ENCODE data around the gene NSD2. TPM values are rescaled to one million over a fixed set of nuclear protein-coding genes. Genes with fewer than 3 reads are reported as not detected.

Gene NSD2
- total RNA-seq (ENCODE audit: low replicate concordance): 165 and 176 TPM in 2 replicates

DNA sequence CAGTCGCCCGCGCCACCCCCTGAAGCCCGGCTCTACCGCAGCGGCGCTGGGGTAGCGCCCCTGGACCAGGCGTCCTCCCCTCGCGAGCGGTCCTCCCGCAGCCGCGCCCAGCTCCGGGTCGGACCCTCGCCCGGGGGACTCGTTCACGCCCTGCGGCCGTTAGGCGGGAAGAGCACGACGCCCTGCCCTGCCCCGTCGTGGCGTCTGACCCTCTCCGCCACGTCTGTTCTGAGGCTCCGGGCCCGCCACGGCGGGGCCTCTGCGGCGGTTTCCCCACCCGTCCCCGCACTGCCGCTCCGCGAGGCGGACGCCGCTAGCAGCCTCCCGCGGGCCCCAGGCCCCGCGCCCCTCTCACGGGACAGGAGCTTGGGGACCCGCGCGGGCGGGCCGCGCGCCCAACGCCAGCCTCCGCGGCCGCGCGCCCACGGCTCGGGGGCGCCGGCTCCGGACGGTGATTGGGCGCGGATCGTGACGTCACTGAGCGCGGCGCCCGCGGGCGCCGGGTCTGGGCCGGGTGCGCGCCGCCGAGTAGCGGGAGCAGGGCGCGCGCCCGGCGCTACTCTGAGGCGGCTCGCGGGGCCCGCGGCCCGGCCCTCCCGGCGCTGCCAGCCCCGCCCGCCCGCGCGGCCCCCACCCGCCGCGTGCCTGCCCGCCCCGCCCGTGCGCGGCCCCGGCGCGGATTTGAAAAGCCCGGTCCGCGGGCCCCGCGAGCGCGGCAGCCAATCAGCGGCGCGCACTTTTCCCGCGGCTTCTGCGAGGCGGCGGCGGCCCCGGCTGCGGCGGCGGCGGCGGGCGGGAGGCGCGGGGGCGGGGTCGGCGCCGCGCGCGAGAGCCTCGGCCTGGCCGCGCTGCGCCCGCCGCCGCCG is at the start of gene NSD2:
Gene NSD2 (plus strand): TSS at position 816 of the 866 bp plus-strand sequence. CDS start 29,262 bp downstream, outside the sequence.
- Histone ChIP-seq H4K20me1 (ENCODE audit: low read depth) (peaks cover 40% of the 10 kb centered on the region), H3K4me3 (peak within 1 kb of the TSS; percentile 91), H3K9me3 (ENCODE audit: low read depth) (no peaks in the 10 kb centered on the region), H3K4me2 (peak within 1 kb of the TSS; percentile 94), H3K27ac (peak within 1 kb of the TSS; percentile 98), H3K4me1 (peaks cover 36% of the 10 kb centered on the region), H3K27me3 (peaks cover 39% of the 10 kb centered on the region), H3F3A (ENCODE audit: low read depth) (peaks cover 38% of the 10 kb centered on the region), H3K79me2 (ENCODE audit: low read depth) (peaks cover 40% of the 10 kb centered on the region), H3K36me3 (no peaks in the 10 kb centered on the region), H2AFZ (replicated peaks) (peak within 1 kb of the TSS; percentile 90), H3K9ac (peak within 1 kb of the TSS; percentile 90)
- H3K27me3 Mint-ChIP-seq (ENCODE audit: insufficient read depth, low read depth): peaks cover 10% of the 10 kb centered on the region
- no peaks in the 10 kb centered on the region for H3K9me3 Mint-ChIP-seq
- DNase-seq (ENCODE audit: low spot score): peak; percentile 98
- peaks cover 54% of the 10 kb centered on the region for H3K4me1 Mint-ChIP-seq
- H3K27ac Mint-ChIP-seq: peak within 1 kb of the TSS; percentile 79
- H3K4me3 Mint-ChIP-seq: peak within 1 kb of the TSS; percentile 96
- peak; percentile 6 for TF ChIP-seq EZH2 (IDR thresholded peaks at IDR 0.05)
- TF ChIP-seq, protein P1, sequence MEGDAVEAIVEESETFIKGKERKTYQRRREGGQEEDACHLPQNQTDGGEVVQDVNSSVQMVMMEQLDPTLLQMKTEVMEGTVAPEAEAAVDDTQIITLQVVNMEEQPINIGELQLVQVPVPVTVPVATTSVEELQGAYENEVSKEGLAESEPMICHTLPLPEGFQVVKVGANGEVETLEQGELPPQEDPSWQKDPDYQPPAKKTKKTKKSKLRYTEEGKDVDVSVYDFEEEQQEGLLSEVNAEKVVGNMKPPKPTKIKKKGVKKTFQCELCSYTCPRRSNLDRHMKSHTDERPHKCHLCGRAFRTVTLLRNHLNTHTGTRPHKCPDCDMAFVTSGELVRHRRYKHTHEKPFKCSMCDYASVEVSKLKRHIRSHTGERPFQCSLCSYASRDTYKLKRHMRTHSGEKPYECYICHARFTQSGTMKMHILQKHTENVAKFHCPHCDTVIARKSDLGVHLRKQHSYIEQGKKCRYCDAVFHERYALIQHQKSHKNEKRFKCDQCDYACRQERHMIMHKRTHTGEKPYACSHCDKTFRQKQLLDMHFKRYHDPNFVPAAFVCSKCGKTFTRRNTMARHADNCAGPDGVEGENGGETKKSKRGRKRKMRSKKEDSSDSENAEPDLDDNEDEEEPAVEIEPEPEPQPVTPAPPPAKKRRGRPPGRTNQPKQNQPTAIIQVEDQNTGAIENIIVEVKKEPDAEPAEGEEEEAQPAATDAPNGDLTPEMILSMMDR (IDR thresholded peaks at IDR 0.05): no peak
- H3K36me3 Mint-ChIP-seq: no peaks in the 10 kb centered on the region

DNA sequence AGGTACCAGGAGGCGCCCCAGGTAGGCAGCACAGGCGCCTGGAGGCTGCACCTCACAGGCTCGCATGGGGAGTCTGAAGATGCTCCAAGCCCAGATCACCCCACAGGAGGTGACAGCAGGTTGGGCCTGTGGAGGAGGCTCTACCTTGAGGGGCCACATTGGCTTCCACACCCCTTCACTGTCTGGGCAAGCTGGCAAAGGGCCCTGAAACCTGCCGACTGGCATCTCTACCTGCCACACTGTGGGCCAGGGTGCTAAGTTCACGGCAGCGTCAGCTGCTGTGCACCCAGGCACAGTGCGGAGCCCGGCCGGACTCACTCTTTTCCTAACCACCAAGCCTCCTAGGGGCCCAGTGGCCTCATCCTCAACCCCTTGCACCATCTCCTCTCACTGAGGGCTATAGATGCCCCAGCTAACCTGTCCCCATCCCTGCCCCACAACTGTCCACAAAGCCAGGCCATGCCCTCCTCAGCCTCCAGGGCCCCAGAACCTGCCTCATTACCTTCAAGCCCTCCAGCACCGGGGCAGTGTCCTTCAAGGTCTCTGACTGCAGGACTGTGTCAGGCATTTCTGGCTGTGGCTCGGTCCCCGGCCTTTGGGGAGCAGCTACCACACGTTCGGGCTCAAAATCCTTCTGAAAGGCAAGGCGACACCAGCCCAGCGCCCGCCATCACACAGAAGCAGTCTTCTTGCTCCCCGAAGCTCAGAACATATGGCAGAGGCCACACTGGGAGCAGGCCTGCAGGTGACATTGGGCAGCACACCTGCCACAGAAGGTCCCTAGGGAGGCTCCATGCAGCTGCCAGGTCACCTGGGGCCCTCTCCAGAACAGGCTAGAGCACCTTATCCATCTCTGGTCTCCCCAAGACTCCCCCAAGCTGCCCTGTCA is 49.3 kb upstream of the NSD2 start:
- H3K9ac ChIP-seq: no peak overlapping the region
- no peaks in the 10 kb centered on the region for H3K36me3 ChIP-seq
- peaks cover 4% of the 10 kb centered on the region for H3F3A ChIP-seq (ENCODE audit: low read depth)
- Mint-ChIP-seq H3K36me3 (peaks cover 21% of the 10 kb centered on the region), H3K27ac (no peak overlapping the region), H3K27me3 (ENCODE audit: insufficient read depth, low read depth) (peaks cover 5% of the 10 kb centered on the region), H3K4me1 (peaks cover 11% of the 10 kb centered on the region), H3K9me3 (no peaks in the 10 kb centered on the region), H3K4me3 (no peak overlapping the region)
- no peaks in the 10 kb centered on the region for H3K9me3 ChIP-seq (ENCODE audit: low read depth)
- H3K4me2 ChIP-seq: no peak overlapping the region
- H3K4me3 ChIP-seq: no peak overlapping the region
- TF ChIP-seq EZH2 (IDR thresholded peaks at IDR 0.05): no peak
- TF ChIP-seq, protein P1 (IDR thresholded peaks at IDR 0.05): no peak
- TF ChIP-seq EZH2phosphoT487 (IDR thresholded peaks at IDR 0.05): no peak
- H2AFZ ChIP-seq (replicated peaks): no peak overlapping the region
- no peaks in the 10 kb centered on the region for H3K79me2 ChIP-seq (ENCODE audit: low read depth)
- H3K4me1 ChIP-seq: peaks cover 3% of the 10 kb centered on the region
- no peak overlapping the region for H3K27ac ChIP-seq
- DNase-seq (ENCODE audit: low spot score): no peak
- H3K27me3 ChIP-seq: no peaks in the 10 kb centered on the region
- H4K20me1 ChIP-seq (ENCODE audit: low read depth): no peaks in the 10 kb centered on the region

DNA sequence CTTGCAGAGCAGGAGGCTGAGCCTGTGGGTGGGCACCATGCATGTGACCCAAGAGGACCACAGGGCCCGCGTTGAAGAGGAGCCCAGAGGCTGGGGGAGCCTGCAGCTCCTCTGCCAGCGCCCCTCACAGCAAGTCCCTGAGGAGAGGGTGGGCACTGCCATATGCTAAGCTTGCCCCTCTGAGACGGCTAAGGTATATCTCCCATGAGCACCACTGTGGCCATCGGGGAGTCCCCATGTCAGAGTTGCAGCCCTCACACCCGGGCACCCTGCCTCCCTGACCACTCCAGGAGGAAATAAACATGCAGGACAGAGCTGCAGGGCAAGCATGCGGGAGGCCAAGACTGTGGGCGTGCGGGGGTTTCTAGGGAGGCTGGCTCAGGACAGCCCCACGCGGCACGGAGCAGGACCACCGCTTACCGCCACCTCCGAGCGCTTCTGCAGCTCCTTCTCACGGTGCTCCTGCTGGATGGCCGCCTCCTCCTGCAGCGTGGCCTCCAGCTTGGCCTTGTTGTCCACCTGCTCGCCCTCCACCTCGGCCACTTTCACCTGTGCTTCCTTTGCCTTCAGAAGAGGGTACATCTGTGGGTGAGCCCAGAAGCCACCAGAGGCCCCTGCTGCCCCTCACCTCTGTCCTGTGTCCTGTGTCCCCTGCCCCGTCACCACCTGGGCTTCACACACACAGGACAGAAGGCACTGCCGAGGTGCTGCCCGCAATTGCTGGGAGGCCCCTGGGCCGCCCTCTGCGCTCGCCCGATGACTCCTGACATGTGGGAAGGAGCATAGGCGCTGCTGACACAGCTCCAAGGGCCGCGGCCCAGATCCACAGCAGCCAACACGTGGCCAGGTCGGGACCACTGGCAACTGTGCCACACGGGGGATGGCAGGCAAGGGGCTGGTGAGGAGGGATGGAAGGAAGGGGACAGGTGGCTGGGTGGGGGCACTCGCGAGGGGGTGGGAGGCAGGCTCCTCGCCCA is 48.3 kb upstream of the NSD2 start:
- H3K27ac Mint-ChIP-seq: no peak overlapping the region
- Histone ChIP-seq H3K36me3 (no peaks in the 10 kb centered on the region), H3K4me2 (no peak overlapping the region), H3K27me3 (no peaks in the 10 kb centered on the region), H3K79me2 (ENCODE audit: low read depth) (no peaks in the 10 kb centered on the region), H4K20me1 (ENCODE audit: low read depth) (no peaks in the 10 kb centered on the region), H3K27ac (no peak overlapping the region), H3K9me3 (ENCODE audit: low read depth) (no peaks in the 10 kb centered on the region), H2AFZ (replicated peaks) (no peak overlapping the region), H3K4me1 (peaks cover 4% of the 10 kb centered on the region), H3K4me3 (no peak overlapping the region), H3K9ac (no peak overlapping the region), H3F3A (ENCODE audit: low read depth) (peaks cover 6% of the 10 kb centered on the region)
- no peak for DNase-seq (ENCODE audit: low spot score)
- H3K27me3 Mint-ChIP-seq (ENCODE audit: insufficient read depth, low read depth): peaks cover 5% of the 10 kb centered on the region
- H3K4me3 Mint-ChIP-seq: no peak overlapping the region
- peaks cover 12% of the 10 kb centered on the region for H3K4me1 Mint-ChIP-seq
- H3K36me3 Mint-ChIP-seq: peaks cover 23% of the 10 kb centered on the region
- TF ChIP-seq EZH2phosphoT487 (IDR thresholded peaks at IDR 0.05): no peak
- no peak for TF ChIP-seq EZH2 (IDR thresholded peaks at IDR 0.05)
- TF ChIP-seq, protein P1 (IDR thresholded peaks at IDR 0.05): no peak
- H3K9me3 Mint-ChIP-seq: no peaks in the 10 kb centered on the region
